GM19023 (cell line): Measurements from ENCODE around the gene CIROP.

Experiments
- ATAC-seq: cut with Tn5 transposase; IDR thresholded peaks from one replicate; pipeline ENCODE4 v1.9.1; 2021; ENCODE audit warnings: mild to moderate bottlenecking, moderate library complexity; ENCODE audit not compliant: unreplicated experiment

The CIROP gene

DNA sequence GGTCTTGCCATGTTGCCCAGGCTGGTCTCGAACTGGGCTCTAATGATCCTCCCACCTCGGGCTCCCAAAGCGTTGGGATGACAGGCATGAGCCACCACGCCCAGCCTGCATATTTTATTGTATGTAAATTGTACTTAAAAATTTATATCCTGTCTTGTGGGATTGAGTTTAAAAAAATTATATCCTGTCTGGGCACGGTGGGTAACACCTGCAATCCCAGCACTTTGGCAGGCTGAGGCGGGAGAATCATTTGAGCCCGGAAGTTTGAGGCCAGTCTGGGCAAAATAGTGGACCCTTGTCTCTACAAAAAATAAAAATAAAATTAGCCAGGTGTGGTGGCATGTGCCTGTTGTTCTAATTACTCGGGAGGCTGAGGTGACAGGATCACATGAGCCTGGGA is 28.2 kb upstream of the CIROP start:
- ATAC-seq, result no peak

- no peak for ATAC-seq
These were observed 26.7 kb upstream of the CIROP start for GRCh38 chr14:23131482-23131881.

- no peak for ATAC-seq
These were observed 26.1 kb upstream of the CIROP start for GRCh38 chr14:23130871-23131270.

DNA sequence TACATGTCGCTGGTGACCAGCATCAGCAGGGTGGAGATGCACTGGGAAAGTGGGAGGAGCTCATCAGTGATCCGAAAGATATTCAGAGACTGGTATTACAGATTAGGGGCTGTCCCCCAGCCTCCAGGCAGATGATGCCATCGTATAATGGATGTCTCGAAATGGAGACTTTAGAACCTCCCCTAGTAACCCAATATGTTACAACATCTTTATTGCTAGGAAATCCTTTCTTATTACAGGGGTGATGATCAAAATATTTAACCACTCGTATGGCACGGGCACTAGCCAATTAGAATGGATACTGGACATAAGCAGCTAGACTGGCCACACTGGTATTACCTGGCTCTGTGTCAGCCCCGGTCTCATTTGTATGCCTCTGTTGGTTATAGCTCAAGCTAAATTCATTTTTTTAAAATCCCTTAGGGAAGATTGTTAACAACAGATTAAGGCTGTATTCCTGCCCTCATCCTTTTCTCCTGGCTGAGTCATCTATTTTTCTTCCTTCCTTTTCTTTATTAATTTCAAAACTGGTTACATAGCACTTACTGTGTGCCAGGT is 25.0 kb upstream of the CIROP start:
- ATAC-seq, result no peak

DNA sequence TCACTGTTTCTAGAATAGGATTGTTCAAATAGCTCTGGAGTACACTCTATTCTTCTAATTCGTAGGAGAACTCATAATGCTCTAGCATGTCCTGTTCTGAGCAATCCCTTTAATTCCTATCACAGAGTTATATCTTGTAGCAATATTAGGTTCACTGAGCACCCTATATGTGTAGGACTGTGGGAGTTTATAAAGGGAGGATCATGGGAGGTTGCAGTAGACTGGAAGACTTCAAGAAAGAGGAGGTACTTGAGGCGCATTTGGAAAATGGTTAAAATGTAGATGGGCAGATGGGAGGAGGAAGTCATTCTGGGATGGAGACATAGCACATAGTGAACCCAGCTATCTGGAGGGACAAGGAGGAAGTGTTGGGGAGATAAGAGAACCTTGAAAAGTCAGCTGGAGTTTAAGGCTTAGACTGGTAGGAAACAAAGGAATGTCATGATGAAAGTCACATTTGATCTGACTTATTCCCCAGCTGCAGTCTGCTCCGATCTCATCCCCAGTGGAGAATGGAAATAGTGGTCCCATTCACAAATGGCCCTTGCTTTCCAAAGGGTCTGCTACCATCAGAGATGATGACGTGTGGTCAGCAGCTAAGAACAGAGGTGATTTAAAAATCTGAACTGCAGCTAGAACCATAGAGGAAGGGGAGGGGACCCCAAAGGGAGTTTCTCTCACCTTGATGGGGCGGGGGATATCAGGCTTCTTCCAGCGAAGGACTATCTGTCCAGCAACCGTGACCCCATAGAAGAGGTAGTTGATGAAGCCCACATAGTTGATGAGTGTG is 24.4 kb upstream of the CIROP start:
- ATAC-seq, result no peak

DNA sequence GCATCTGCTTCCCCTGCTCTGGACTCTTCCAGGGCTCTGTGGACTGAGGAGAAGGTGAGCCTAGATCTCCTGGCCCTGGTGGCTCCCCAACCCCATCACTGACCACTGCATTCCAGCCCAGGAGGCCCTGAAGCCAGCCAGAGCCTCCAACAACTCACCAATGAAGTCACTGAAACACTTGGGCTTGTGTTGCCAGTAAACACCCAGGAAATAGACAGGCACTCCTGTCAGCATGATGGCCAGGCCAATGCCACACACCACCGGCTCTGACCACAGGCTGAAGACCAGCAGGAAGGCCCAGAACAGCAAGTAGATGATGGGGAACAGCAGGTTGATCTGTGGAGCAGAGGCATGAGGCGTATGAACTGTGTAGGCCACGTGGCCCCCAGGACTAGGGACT is 23.1 kb upstream of the CIROP start:
- ATAC-seq, result no peak

DNA sequence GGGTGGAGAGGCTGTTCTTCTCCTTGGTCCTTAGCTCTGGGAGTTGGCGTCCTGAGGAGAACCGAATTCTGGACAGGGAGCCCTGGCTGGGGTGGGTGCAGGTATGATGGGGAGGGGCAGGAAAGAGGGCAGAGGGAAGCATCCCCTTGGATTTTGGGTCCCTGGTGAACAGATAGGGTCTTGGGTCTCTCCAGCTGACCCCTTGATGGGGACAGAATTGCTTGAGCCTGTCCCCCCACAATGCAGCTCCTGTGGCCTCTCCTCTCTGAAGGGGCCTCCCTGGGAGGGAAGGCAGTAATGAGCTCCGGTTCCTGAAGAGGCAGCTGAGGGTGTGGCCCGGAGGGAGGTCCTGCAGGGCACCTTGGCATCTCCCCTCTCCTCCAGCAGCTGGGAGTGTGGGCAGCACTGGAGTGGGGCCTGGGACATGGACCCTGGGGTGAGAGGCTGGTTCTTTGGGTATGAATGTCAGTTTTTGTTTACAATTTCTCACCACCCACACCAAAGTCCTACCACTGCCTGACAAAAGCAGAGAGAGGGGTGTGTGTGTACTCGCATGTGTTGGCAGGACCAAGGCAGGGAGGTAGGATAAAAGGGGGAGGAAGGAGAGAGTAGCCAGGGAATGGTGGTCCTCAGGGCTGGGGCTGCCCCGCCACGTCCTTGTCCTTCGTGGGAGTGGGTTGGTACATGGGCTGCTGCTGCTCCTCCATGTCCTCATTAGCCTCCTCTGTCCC is 21.9 kb upstream of the CIROP start:
- ATAC-seq, result no peak

DNA sequence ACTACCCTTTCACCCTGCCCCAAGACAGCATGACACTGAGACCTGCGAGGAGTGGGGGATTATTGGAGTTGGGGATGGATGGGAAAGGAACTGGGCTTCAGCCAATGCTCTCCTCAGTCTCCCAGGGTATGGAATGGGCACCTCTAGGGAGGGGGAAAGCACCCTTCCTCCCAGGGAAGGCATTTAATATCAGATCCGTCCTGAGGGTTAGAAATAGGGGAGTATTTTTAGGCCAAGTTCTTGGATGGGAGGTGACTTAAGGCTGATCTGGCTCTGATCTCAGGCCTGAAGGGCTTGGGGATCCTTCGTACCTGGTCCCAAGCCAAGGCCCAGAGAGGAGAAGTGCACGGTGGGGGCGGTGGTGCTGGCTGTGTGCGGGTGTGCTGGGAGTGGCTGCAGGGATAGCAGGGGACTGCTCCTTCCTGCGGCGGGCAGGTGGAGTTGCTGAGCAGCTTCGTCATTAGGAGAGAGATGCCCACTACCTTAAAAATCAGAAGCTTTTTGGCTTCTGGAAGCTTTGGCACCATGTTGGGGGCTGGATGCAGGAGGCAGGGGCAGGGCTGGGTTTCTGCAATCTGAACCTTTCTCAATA is 21.2 kb upstream of the CIROP start:
- no peak for ATAC-seq

GRCh38 chr14:23125011-23125410 is 20.2 kb upstream of the CIROP start:
- ATAC-seq, result no peak

- ATAC-seq, result no peak
These were observed 19.7 kb upstream of the CIROP start for GRCh38 chr14:23124337-23124954.

GRCh38 chr14:23123419-23123818 is 18.6 kb upstream of the CIROP start:
- no peak for ATAC-seq

GRCh38 chr14:23122086-23122485 is 17.3 kb upstream of the CIROP start:
- ATAC-seq, result no peak

- ATAC-seq, result no peak
These were observed 16.6 kb upstream of the CIROP start for GRCh38 chr14:23121361-23121771.

GRCh38 chr14:23120541-23121251 is 15.9 kb upstream of the CIROP start:
- ATAC-seq, result peak; percentile 81

- no peak for ATAC-seq
These were observed 14.9 kb upstream of the CIROP start for GRCh38 chr14:23119363-23120327.

GRCh38 chr14:23118506-23119362 is 13.9 kb upstream of the CIROP start, which contains the start of gene CEBPE:
CEBPE (minus strand) TSS chr14:23119255; CDS start chr14:23119091, 164 bp downstream.
- ATAC-seq, result no peak

DNA sequence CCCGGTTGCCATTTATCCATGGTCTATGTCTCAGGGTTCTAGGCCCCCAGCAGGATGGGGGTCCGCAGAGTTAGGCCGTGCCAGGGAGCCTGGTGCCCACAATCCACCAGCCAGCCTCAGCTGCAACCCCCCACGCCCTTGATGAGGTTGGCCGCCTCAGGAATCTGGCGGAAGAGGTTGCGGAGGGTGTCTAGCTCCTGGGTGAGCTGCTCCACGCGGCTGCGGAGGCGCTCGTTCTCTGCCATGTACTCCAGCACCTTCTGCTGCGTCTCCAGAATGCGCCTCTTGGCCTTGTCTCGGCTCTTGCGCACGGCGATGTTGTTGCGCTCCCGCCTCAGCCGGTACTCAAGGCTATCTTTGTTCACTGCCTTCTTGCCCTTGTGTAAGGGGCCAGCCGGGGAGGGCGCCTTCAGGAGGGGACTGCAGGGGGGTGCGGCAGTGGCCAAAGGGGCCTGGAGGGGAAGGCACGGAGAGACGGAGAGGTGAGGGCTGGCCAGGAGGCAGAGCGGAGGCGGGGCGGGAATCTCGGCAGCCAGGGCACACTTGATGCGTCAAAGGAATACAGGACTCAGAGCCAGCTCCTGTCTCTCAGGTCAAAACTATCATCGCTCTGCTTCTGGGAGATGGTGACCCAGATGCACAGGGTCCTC is 12.7 kb upstream of the CIROP start:
- ATAC-seq, result no peak

DNA sequence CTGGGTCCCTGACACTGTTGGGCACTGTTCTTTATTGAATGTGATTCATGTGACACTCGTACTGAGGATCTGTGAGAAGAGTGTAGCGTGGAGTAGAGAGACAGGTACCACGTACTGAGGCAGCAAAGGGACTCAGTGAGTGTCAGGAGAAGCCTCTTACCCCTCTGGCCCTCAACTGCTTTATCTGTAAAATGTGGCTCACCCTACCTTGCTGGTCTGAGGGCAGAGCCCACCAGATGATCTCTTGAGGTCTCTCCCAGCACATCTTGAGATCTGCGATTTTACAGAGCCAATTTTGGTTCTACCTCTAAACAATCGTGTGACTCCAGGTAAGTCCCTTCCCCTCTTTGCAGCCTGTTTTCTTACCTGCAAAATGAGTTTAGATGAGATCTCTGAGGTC is 11.1 kb upstream of the CIROP start:
- ATAC-seq, result no peak
